Bronchial epithelial cell (primary cell): ENCODE data around the gene ATXN1L. TPM values are rescaled to one million over a fixed set of nuclear protein-coding genes. Genes with fewer than 3 reads are reported as not detected.

Experiments used
- DNase-seq: peaks from one replicate; pipeline ENCODE4 v3.0.0-alpha.2; 2010; ENCODE audit warnings: low read depth
- FAIRE-seq: peaks from 2 replicates; lab custom pipeline; 2011; peaks lifted over from hg19 to GRCh38; lab: Jason Lieb, UNC
- H3K27me3 ChIP-seq: 2 replicates; pipeline ENCODE4 v1.5.1; 2011; ENCODE audit warnings: low read length; ENCODE audit not compliant: control insufficient read depth, insufficient read depth
- H3K36me3 ChIP-seq: 2 replicates; pipeline ENCODE4 v1.5.1; 2011; ENCODE audit warnings: low read length; ENCODE audit not compliant: control insufficient read depth, insufficient read depth
- H3K4me3 ChIP-seq: 2 replicates; pipeline ENCODE4 v1.5.1; 2011; ENCODE audit warnings: mild to moderate bottlenecking, low read depth, low read length, control low read depth
- CTCF ChIP-seq: IDR thresholded peaks from 2 replicates; pipeline ENCODE4 v1.5.1; 2011; ENCODE audit warnings: mild to moderate bottlenecking, moderate library complexity, low read length, control low read depth, inconsistent platforms; ENCODE audit not compliant: insufficient read depth, severe bottlenecking
- total RNA-seq: library from RNA; depleted of rRNA; stranded (reverse); fragments of >200 nt; gene quantifications from 2 replicates; pipeline ENCODE4 v1.2.1, GENCODE V29; 2014

The ATXN1L gene
- total RNA-seq, 1 donor from 2014 or later = 9.2 TPM

- peak overlapping the region; percentile 98 for H3K4me3 ChIP-seq
- no peaks in the 10 kb centered on the region for H3K36me3 ChIP-seq
- DNase-seq (peak; percentile 71), FAIRE-seq (no peak)
- peak; percentile 11 for TF ChIP-seq CTCF
- H3K27me3 ChIP-seq = no peaks in the 10 kb centered on the region
Observed at GRCh38 chr16:71894229-71894920, 48.6 kb downstream of the ATXN1L start.

GRCh38 chr16:71894921-71895678, 49.3 kb downstream of the ATXN1L start, which contains the start of gene IST1:
IST1 (plus strand) TSS chr16:71895531; CDS start chr16:71915641, 20,110 bp downstream.
- FAIRE-seq (no peak), DNase-seq (peak; percentile 88)
- Histone ChIP-seq H3K36me3 (no peaks in the 10 kb centered on the region), H3K4me3 (peak within 1 kb of the TSS; percentile 98), H3K27me3 (no peaks in the 10 kb centered on the region)
- TF ChIP-seq CTCF = no peak

GRCh38 chr16:71895679-71896365, 50.0 kb downstream of the ATXN1L start:
- peak; percentile 26 for DNase-seq
- Histone ChIP-seq H3K27me3 (no peaks in the 10 kb centered on the region), H3K4me3 (peak overlapping the region; percentile 98), H3K36me3 (no peaks in the 10 kb centered on the region)
- TF ChIP-seq CTCF = no peak
- FAIRE-seq = no peak

DNA sequence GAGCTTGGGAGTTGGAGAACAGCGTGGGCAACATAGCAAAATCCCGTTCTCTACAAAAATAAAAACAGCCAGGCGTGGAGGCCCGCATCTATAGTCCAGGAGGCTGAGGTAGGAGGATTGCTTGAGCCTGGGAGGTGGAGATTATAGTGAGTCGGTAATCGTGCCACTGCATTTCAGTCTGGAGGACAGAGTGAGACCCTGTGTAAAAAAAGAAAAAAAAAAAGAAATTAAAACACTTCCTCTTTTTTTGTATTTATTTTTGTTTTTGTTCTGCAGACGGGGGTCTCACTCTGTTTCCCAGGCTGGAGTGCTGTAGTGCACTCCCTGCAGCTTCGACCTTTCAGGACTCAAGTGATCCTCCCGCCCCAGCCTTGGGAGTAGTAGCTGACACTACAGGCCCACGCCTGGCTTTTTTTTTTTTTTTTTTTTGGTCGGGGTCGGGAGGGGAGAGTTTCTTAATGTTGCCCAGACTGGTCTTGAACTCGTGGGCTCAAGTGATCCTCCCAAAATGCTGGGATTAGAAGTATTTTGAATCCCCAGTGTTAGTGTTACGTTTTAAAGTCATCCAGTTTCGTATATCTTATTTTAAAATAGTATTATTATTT, 51.1 kb downstream of the ATXN1L start:
- H3K4me3 ChIP-seq = peak overlapping the region; percentile 98
- H3K36me3 ChIP-seq = no peaks in the 10 kb centered on the region
- FAIRE-seq (no peak), DNase-seq (no peak)
- no peaks in the 10 kb centered on the region for H3K27me3 ChIP-seq
- TF ChIP-seq CTCF = no peak

GRCh38 chr16:71899171-71899570, 53.4 kb downstream of the ATXN1L start:
- no peaks in the 10 kb centered on the region for H3K27me3 ChIP-seq
- H3K36me3 ChIP-seq = no peaks in the 10 kb centered on the region
- FAIRE-seq (no peak), DNase-seq (no peak)
- no peak overlapping the region for H3K4me3 ChIP-seq
- no peak for TF ChIP-seq CTCF
